PC-3 (cell line): ENCODE data around the gene IQGAP1. TPM values are rescaled to one million over a fixed set of nuclear protein-coding genes. Genes with fewer than 3 reads are reported as not detected.
"Not testable (repeated sequence)": the region's sequence is repeated elsewhere in the genome, so short reads cannot be mapped to it uniquely, and the experiment has no call there.

Experiments
- ATAC-seq: fragments of 200-7000 bp; cut with Tn5 transposase; 2 replicates; pipeline ENCODE4 v1.9.1; 2020; ENCODE audit warnings: mild to moderate bottlenecking, moderate library complexity
- BruUV-seq: library from RNA; stranded (reverse); fragments of 400-500 nt; replicated peaks from 2 replicates; lab custom pipeline; 2021; lab: Mats Ljungman, UMichigan
- CTCF ChIA-PET: fragments of 300-600 bp; sonication (Branson Sonifier 250); formaldehyde crosslinking; loops from one replicate; lab custom pipeline; 2022; ENCODE audit warnings: antibody characterized with exemption; lab: Charles Lee
- POLR2A ChIA-PET: fragments of 300-600 bp; sonication (Branson Sonifier 250); formaldehyde crosslinking; loops from one replicate; lab custom pipeline; 2022; ENCODE audit warnings: antibody characterized with exemption; ENCODE audit not compliant: unreplicated experiment; lab: Charles Lee
- DNase-seq: peaks from one replicate; pipeline ENCODE4 v3.0.0-alpha.2; 2015
- H2AFZ ChIP-seq: fragments of 300-600 bp; sonication (generic); 2 replicates; pipeline ENCODE4 v1.6.0; 2016; ENCODE audit warnings: antibody characterized with exemption, low read length
- H3F3A ChIP-seq: fragments of 300-600 bp; sonication (generic); one replicate; pipeline ENCODE4 v1.6.0; 2017; ENCODE audit warnings: antibody characterized with exemption, low read length, control low read depth, mild to moderate bottlenecking; ENCODE audit not compliant: unreplicated experiment
- H3K27ac ChIP-seq: fragments of 300-600 bp; sonication (generic); 2 replicates; pipeline ENCODE4 v1.5.1; 2016; ENCODE audit warnings: mild to moderate bottlenecking, low read length
- H3K27me3 ChIP-seq: fragments of 300-600 bp; sonication (generic); 2 replicates; pipeline ENCODE4 v1.6.1; 2016; ENCODE audit warnings: low read length, mixed read lengths
- H3K36me3 ChIP-seq: fragments of 300-600 bp; sonication (generic); 2 replicates; pipeline ENCODE4 v1.6.1; 2016; ENCODE audit warnings: low read depth, mixed run types, low read length, mixed read lengths
- H3K4me1 ChIP-seq: fragments of 300-600 bp; sonication (generic); 2 replicates; pipeline ENCODE4 v1.5.1; 2016; ENCODE audit warnings: low read length; ENCODE audit not compliant: insufficient read depth
- H3K4me2 ChIP-seq: fragments of 300-600 bp; sonication (generic); 2 replicates; pipeline ENCODE4 v1.6.0; 2016; ENCODE audit warnings: low read length
- H3K4me3 ChIP-seq: fragments of 300-600 bp; sonication (generic); 2 replicates; pipeline ENCODE4 v1.5.1; 2016; ENCODE audit warnings: mild to moderate bottlenecking, low read length, mixed read lengths
- H3K79me2 ChIP-seq: fragments of 300-600 bp; sonication (generic); 2 replicates; pipeline ENCODE4 v1.6.1; 2017; ENCODE audit warnings: low read length, mixed read lengths
- H3K9ac ChIP-seq: fragments of 300-600 bp; sonication (generic); 2 replicates; pipeline ENCODE4 v1.6.0; 2016; ENCODE audit warnings: mild to moderate bottlenecking, low read length
- H3K9me2 ChIP-seq: fragments of 300-600 bp; sonication (generic); replicated peaks from 2 replicates; pipeline ENCODE4 v1.6.1; 2016; ENCODE audit warnings: mixed run types, low read length, mixed read lengths
- H3K9me3 ChIP-seq: fragments of 300-600 bp; sonication (generic); 2 replicates; pipeline ENCODE4 v1.6.1; 2016; ENCODE audit warnings: low read length, mixed read lengths
- H4K20me1 ChIP-seq: fragments of 300-600 bp; sonication (generic); 2 replicates; pipeline ENCODE4 v1.6.1; 2016; ENCODE audit warnings: low read length, mixed read lengths
- CTCF ChIP-seq: fragments of 300-600 bp; sonication (generic); conservative IDR thresholded peaks from 2 replicates; pipeline ENCODE4 v1.5.1; 2017; ENCODE audit warnings: antibody characterized with exemption, low read depth, mild to moderate bottlenecking, low read length
- EZH2 ChIP-seq: fragments of 300-600 bp; sonication (generic); IDR thresholded peaks from one replicate; pipeline ENCODE4 v1.6.1; 2017; ENCODE audit warnings: antibody characterized with exemption, mild to moderate bottlenecking, low read length; ENCODE audit not compliant: unreplicated experiment
- EZH2phosphoT487 ChIP-seq: fragments of 300-600 bp; sonication (generic); IDR thresholded peaks from 2 replicates; pipeline ENCODE4 v1.6.1; 2018; ENCODE audit warnings: mild to moderate bottlenecking, antibody characterized with exemption, low read length, borderline replicate concordance
- intact Hi-C: fragments of 100-400 bp; cut with micrococcal nuclease; formaldehyde crosslinking; loops from 2 replicates; pipeline ENCODE4 v1.9.0; 2023
- total RNA-seq: library from RNA; depleted of rRNA; stranded (reverse); fragments of >200 nt; gene quantifications from 2 replicates; pipeline ENCODE4 v1.2.3, GENCODE V29; 2014

IQGAP1 gene
- total RNA-seq, 1 experiment from 2014 or later, result 139 TPM

- Histone ChIP-seq H3K36me3 (no peaks in the 10 kb centered on the region), H3K4me2 (no peak overlapping the region), H3F3A (no peaks in the 10 kb centered on the region), H3K4me1 (peaks cover 15% of the 10 kb centered on the region), H2AFZ (no peak overlapping the region), H3K9ac (no peak overlapping the region), H4K20me1 (no peaks in the 10 kb centered on the region), H3K27me3 (no peaks in the 10 kb centered on the region), H3K4me3 (no peak overlapping the region), H3K9me3 (no peaks in the 10 kb centered on the region), H3K9me2 (no peaks in the 10 kb centered on the region), H3K27ac (no peak overlapping the region), H3K79me2 (no peaks in the 10 kb centered on the region)
- DNase-seq, result no peak
- ATAC-seq, result no peak
- no peak for TF ChIP-seq CTCF
- TF ChIP-seq EZH2, result no peak
- no peak for TF ChIP-seq EZH2phosphoT487
- CTCF ChIA-PET, result no interaction called here
- no TSS peak for BruUV-seq
- intact Hi-C loops, result no loop called here
- POLR2A ChIA-PET, result no interaction called here
These were observed 42.2 kb upstream of the IQGAP1 start for GRCh38 chr15:90345857-90346256.

- ATAC-seq, H3K27me3 ChIP-seq, H3K9ac ChIP-seq, H3K9me3 ChIP-seq, H3K36me3 ChIP-seq, DNase-seq, H3K27ac ChIP-seq, H2AFZ ChIP-seq, H3K9me2 ChIP-seq, H3K4me2 ChIP-seq, H3K4me3 ChIP-seq, H4K20me1 ChIP-seq, POLR2A ChIA-PET, CTCF ChIA-PET, H3F3A ChIP-seq, intact Hi-C loops, BruUV-seq, H3K79me2 ChIP-seq: not testable (repeated sequence)
- peaks cover 19% of the 10 kb centered on the region for H3K4me1 ChIP-seq
These were observed 40.5 kb upstream of the IQGAP1 start for GRCh38 chr15:90347431-90348065.

GRCh38 chr15:90348456-90348855, 39.6 kb upstream of the IQGAP1 start:
- no peak for TF ChIP-seq CTCF
- TF ChIP-seq EZH2phosphoT487, result no peak
- TF ChIP-seq EZH2, result no peak
- H3K27me3 ChIP-seq, result no peaks in the 10 kb centered on the region
- no peaks in the 10 kb centered on the region for H3K36me3 ChIP-seq
- BruUV-seq, result no TSS peak
- no peak overlapping the region for H3K4me3 ChIP-seq
- no peaks in the 10 kb centered on the region for H4K20me1 ChIP-seq
- no peak overlapping the region for H3K4me2 ChIP-seq
- no peak overlapping the region for H3K9ac ChIP-seq
- ATAC-seq (no peak), DNase-seq (no peak)
- intact Hi-C loops, result no loop called here
- CTCF ChIA-PET, result no interaction called here
- H3K27ac ChIP-seq, result no peak overlapping the region
- no peaks in the 10 kb centered on the region for H3K9me2 ChIP-seq
- no peaks in the 10 kb centered on the region for H3K9me3 ChIP-seq
- H3K79me2 ChIP-seq, result no peaks in the 10 kb centered on the region
- H2AFZ ChIP-seq, result no peak overlapping the region
- POLR2A ChIA-PET, result no interaction called here
- no peaks in the 10 kb centered on the region for H3F3A ChIP-seq
- peaks cover 9% of the 10 kb centered on the region for H3K4me1 ChIP-seq
